ENCODE data around the gene NPAS3. TPM values are rescaled to one million over a fixed set of nuclear protein-coding genes. Genes with fewer than 3 reads are reported as not detected.

The NPAS3 gene
- total and polyA plus RNA-seq, 2 of the 8 experiments (the other 6 are each of a cell fraction or from before 2014, with no cell fraction given) = 0.11 to 0.60 TPM

- H4K91ac ChIP-seq (replicated peaks; ENCODE audit: insufficient read length, low read length) = no peak overlapping the region
- ChIA-PET POLR2A (ENCODE audit: partially characterized antibody) (no interaction called here), CTCF (ENCODE audit: partially characterized antibody) (no interaction called here)
- no peak overlapping the region for H3K4ac ChIP-seq (replicated peaks; ENCODE audit: insufficient read length, low read depth, low read length)
- H3K4me1 ChIP-seq (replicated peaks in 1 of 4; ENCODE audit: control insufficient read depth in 3 of 4, insufficient read depth in 4 of 4, low read length in 3 of 4) = peaks cover 0 to 2% (median 0%) of the 10 kb centered on the region in 4 experiments; a peak in 1 of 7 replicates
- H3K9me3 ChIP-seq (ENCODE audit: insufficient read depth in 2 of 2, low read depth in 1 of 2, low read length in 1 of 2) = no peaks in the 10 kb centered on the region
- no peak overlapping the region for H3K4me2 ChIP-seq (ENCODE audit: insufficient read depth in 1 of 2, low read depth in 2 of 2, low read length in 2 of 2)
- no peak overlapping the region for H3K9ac ChIP-seq (replicated peaks in 1 of 4; ENCODE audit: extremely low read depth in 1 of 4, low read depth in 3 of 4, low read length in 3 of 4)
- no peak overlapping the region for H3K14ac ChIP-seq (ENCODE audit: insufficient read length)
- H4K5ac ChIP-seq (ENCODE audit: insufficient read length, low read depth, low read length) = no peak overlapping the region
- DNase-seq (ENCODE audit: low read depth in 1 of 2, low spot score in 2 of 2) (no peak), FAIRE-seq (no peak)
- H3K23ac ChIP-seq (ENCODE audit: insufficient read length) = no peak overlapping the region
- no peak overlapping the region for H3K4me3 ChIP-seq (ENCODE audit: extremely low read depth in 1 of 4, insufficient read depth in 2 of 4, low read depth in 3 of 4, low read length in 4 of 4)
- no peak overlapping the region for H2BK120ac ChIP-seq (replicated peaks; ENCODE audit: low read depth, low read length)
- H4K8ac ChIP-seq (ENCODE audit: extremely low read depth, insufficient read depth, low read length) = no peak overlapping the region
- H3K36me3 ChIP-seq (ENCODE audit: control insufficient read depth in 2 of 4, insufficient read depth in 4 of 4, low read length in 3 of 4) = no peaks in the 10 kb centered on the region
- H2AK5ac ChIP-seq (ENCODE audit: low read depth, low read length) = no peak overlapping the region
- no peaks in the 10 kb centered on the region for H3K79me2 ChIP-seq (ENCODE audit: control insufficient read depth in 1 of 2, insufficient read depth in 2 of 2, low read length in 2 of 2)
- no peak overlapping the region for H3K27ac ChIP-seq (ENCODE audit: low read depth, low read length)
- no peaks in the 10 kb centered on the region for H3K79me1 ChIP-seq (ENCODE audit: low read depth, low read length)
- H2BK20ac ChIP-seq (ENCODE audit: low read length) = no peak overlapping the region
- no peaks in the 10 kb centered on the region for H4K20me1 ChIP-seq (replicated peaks in 1 of 2; ENCODE audit: control insufficient read depth in 1 of 2, insufficient read depth in 2 of 2, low read length in 2 of 2)
- no peak overlapping the region for H2AFZ ChIP-seq (ENCODE audit: low read length)
- H3K56ac ChIP-seq (replicated peaks; ENCODE audit: insufficient read length, low read depth, low read length) = no peak overlapping the region
- no peak overlapping the region for H2BK5ac ChIP-seq (ENCODE audit: low read depth, low read length)
- no peak overlapping the region for H2BK12ac ChIP-seq (ENCODE audit: low read depth, low read length)
- 89% methylated on average over 3 of the region's 3 CpGs; no CpG with 5 or more reads in 1 of the 2 experiments for WGBS, 2 experiments (ENCODE audit: extremely low coverage in 1 of 2, insufficient coverage in 1 of 2, insufficient read length in 1 of 2, insufficient replicate concordance in 2 of 2, low coverage in 1 of 2, low lambda C conversion rate in 2 of 2, missing lambda C conversion rate in 1 of 2)
- H2BK15ac ChIP-seq (ENCODE audit: low read length) = no peak overlapping the region
- H3K18ac ChIP-seq (ENCODE audit: extremely low read depth, low read length) = no peak overlapping the region
- H3K23me2 ChIP-seq (ENCODE audit: low read depth, low read length) = no peaks in the 10 kb centered on the region; the same call in 1 of the 2 replicates
- no peaks in the 10 kb centered on the region for H3K27me3 ChIP-seq (replicated peaks in 1 of 4; ENCODE audit: control insufficient read depth in 3 of 4, extremely low read depth in 1 of 4, insufficient read depth in 3 of 4, low read length in 3 of 4)
- no peak for TF ChIP-seq TEAD4 (IDR thresholded peaks at IDR 0.05; ENCODE audit: low read depth, low read length)
- TF ChIP-seq RNF2 (IDR thresholded peaks at IDR 0.05; ENCODE audit: borderline replicate concordance, low read depth, low read length, missing control alignments, poor library complexity, severe bottlenecking) = no peak
- no peak for TF ChIP-seq TAF1 (IDR thresholded peaks at IDR 0.05; ENCODE audit: low read depth, low read length)
- TF ChIP-seq SIRT6 (IDR thresholded peaks at IDR 0.05; ENCODE audit: low read length) = no peak
- TF ChIP-seq CTCF (IDR thresholded peaks at IDR 0.05; ENCODE audit: control extremely low read depth in 1 of 3, insufficient read depth in 1 of 3, low read depth in 1 of 3, low read length in 3 of 3) = no peak
- no peak for TF ChIP-seq FOSL1 (IDR thresholded peaks at IDR 0.05; ENCODE audit: insufficient read depth, low read depth, low read length)
- TF ChIP-seq SUZ12 (IDR thresholded peaks at IDR 0.05; ENCODE audit: low read length) = no peak
- no peak for TF ChIP-seq PHF8 (conservative IDR thresholded peaks at IDR 0.05; ENCODE audit: low read depth, low read length)
- no peak for TF ChIP-seq SIN3A (conservative IDR thresholded peaks at IDR 0.05 in 1 of 2, IDR thresholded peaks at IDR 0.05 in 1 of 2; ENCODE audit: low read depth in 1 of 2, low read length in 2 of 2)
- TF ChIP-seq POLR2A (IDR thresholded peaks at IDR 0.05; ENCODE audit: control extremely low read depth in 1 of 2, low read depth in 2 of 2, low read length in 2 of 2) = no peak
- TF ChIP-seq TCF12 (IDR thresholded peaks at IDR 0.05; ENCODE audit: low read depth, low read length) = no peak
- no peak for TF ChIP-seq CTBP2 (IDR thresholded peaks at IDR 0.05; ENCODE audit: borderline replicate concordance, insufficient read depth, insufficient read length, low read length)
Observed at GRCh38 chr14:33369041-33369440, 430.4 kb downstream of the NPAS3 start.

Data from H1 (cell line).